Stimulated activated naive CD4-positive, alpha-beta T cell treated with Interleukin-2 at 50 U/mL for 16 hours (primary cell): ENCODE measurements around the gene POLRMT.

Experiments used
- DNase-seq: peaks from one replicate; lab custom pipeline; 2025; lab: John Stamatoyannopoulos, UW

The POLRMT gene

GRCh38 chr19:662962-663681, 29.8 kb upstream of the POLRMT start, which contains the start of gene RNF126:
RNF126 (minus strand) TSS chr19:663214; CDS start chr19:663121, 93 bp downstream.
- DNase-seq, result peak; percentile 91

GRCh38 chr19:662207-662961, 29.0 kb upstream of the POLRMT start:
- DNase-seq, result peak; percentile 78

GRCh38 chr19:661427-662196, 28.3 kb upstream of the POLRMT start:
- peak; percentile 51 for DNase-seq

GRCh38 chr19:660793-661426, 27.6 kb upstream of the POLRMT start:
- no peak for DNase-seq

- DNase-seq, result peak; percentile 34
Observed at GRCh38 chr19:658916-659839, 25.8 kb upstream of the POLRMT start.

GRCh38 chr19:658059-658839, 24.9 kb upstream of the POLRMT start:
- no peak for DNase-seq

GRCh38 chr19:657611-658010, 24.3 kb upstream of the POLRMT start:
- DNase-seq, result no peak

GRCh38 chr19:656751-657559, 23.6 kb upstream of the POLRMT start:
- DNase-seq, result no peak

- DNase-seq, result no peak
Observed at GRCh38 chr19:655691-656090, 22.4 kb upstream of the POLRMT start.

- no peak for DNase-seq
Observed at GRCh38 chr19:653425-653824, 20.1 kb upstream of the POLRMT start.

GRCh38 chr19:652467-653389, 19.4 kb upstream of the POLRMT start:
- DNase-seq, result no peak

GRCh38 chr19:651991-652390, 18.7 kb upstream of the POLRMT start:
- no peak for DNase-seq

GRCh38 chr19:651114-651818, 17.9 kb upstream of the POLRMT start:
- DNase-seq, result no peak

- no peak for DNase-seq
Observed at GRCh38 chr19:650121-650520, 16.8 kb upstream of the POLRMT start.

- DNase-seq, result no peak
Observed at GRCh38 chr19:648904-649801, 15.8 kb upstream of the POLRMT start.

- DNase-seq, result no peak
Observed at GRCh38 chr19:648305-648704, 15.0 kb upstream of the POLRMT start.
